B cell (primary cell): ENCODE data around the gene CR1L. TPM values are rescaled to one million over a fixed set of nuclear protein-coding genes. Genes with fewer than 3 reads are reported as not detected.

Experiments used
- ATAC-seq: fragments of 200-7000 bp; cut with Tn5 transposase; one replicate; pipeline ENCODE4 v1.10.0; 2021; ENCODE audit warnings: low read depth, mild to moderate bottlenecking, moderate number of reproducible peaks, moderate library complexity
- CTCF ChIA-PET: fragments of 350-600 bp; sonication (Branson Sonifier 250); formaldehyde crosslinking; loops from one replicate; lab custom pipeline; 2021; ENCODE audit warnings: antibody characterized with exemption, inconsistent platforms; lab: Charles Lee
- POLR2A ChIA-PET: fragments of 350-600 bp; sonication (Branson Sonifier 250); formaldehyde crosslinking; loops from one replicate; lab custom pipeline; 2021; ENCODE audit warnings: antibody characterized with exemption; lab: Charles Lee
- DNase-seq: peaks from one replicate; pipeline ENCODE4 v3.0.0; 2013
- H2AFZ ChIP-seq: 2 replicates; pipeline ENCODE4 v1.6.1; 2012; ENCODE audit warnings: mild to moderate bottlenecking, low read depth, low read length; ENCODE audit not compliant: insufficient read depth, poor library complexity, severe bottlenecking
- H3K27ac ChIP-seq, 2 donors: 1 replicate in 1 of 2; 2 replicates in 1 of 2; pipeline ENCODE4 v1.5.1; 2012 to 2013; ENCODE audit warnings: low read length in 2 of 2, mild to moderate bottlenecking in 2 of 2, moderate library complexity in 1 of 2
- H3K27me3 ChIP-seq, 4 experiments: fragments of 200-600 bp in 1 of 4; sonication (generic) in 1 of 4; replicated peaks in 1 of 4; 1 replicate in 2 of 4; 2 replicates in 2 of 4; pipeline versions ENCODE4 v1.6.1 to v1.7.0; 2013 to 2016; ENCODE audit warnings: low read length in 3 of 4, mild to moderate bottlenecking in 2 of 4, mixed read lengths in 1 of 4, moderate library complexity in 1 of 4; ENCODE audit not compliant: insufficient read depth in 4 of 4, control insufficient read depth in 3 of 4; ENCODE audit errors: control extremely low read depth in 1 of 4
- H3K36me3 ChIP-seq, 2 experiments: replicated peaks in 1 of 2; 1 replicate in 1 of 2; 2 replicates in 1 of 2; pipeline versions ENCODE4 v1.6.1 to v1.7.1; 2013; ENCODE audit warnings: low read length in 1 of 2; ENCODE audit not compliant: insufficient read depth in 2 of 2, control insufficient read depth in 1 of 2; ENCODE audit errors: control extremely low read depth in 1 of 2, extremely low read depth in 1 of 2
- H3K4me1 ChIP-seq, 2 donors: fragments of 200-600 bp in 1 of 2; sonication (generic) in 1 of 2; 1 replicate in 1 of 2; 2 replicates in 1 of 2; pipeline versions ENCODE4 v1.5.1 to v1.6.1; 2013 to 2017; ENCODE audit warnings: low read length in 2 of 2; ENCODE audit not compliant: control insufficient read depth in 2 of 2, insufficient read depth in 2 of 2
- H3K4me2 ChIP-seq: replicated peaks from 2 replicates; pipeline ENCODE3; 2012; ENCODE audit warnings: mild to moderate bottlenecking, low read depth, low read length; ENCODE audit not compliant: poor library complexity, severe bottlenecking
- H3K4me3 ChIP-seq, 5 experiments: fragments of 200-600 bp in 1 of 5; sonication (generic) in 1 of 5; 1 replicate in 3 of 5; 2 replicates in 2 of 5; pipeline versions ENCODE4 v1.5.1 to v1.7.0; 2011 to 2016; ENCODE audit warnings: low read length in 4 of 5, mild to moderate bottlenecking in 4 of 5, low read depth in 2 of 5, control low read depth in 1 of 5, moderate library complexity in 1 of 5; ENCODE audit not compliant: insufficient read depth in 1 of 5; ENCODE audit errors: control extremely low read depth in 1 of 5, extremely low read depth in 1 of 5
- H3K79me2 ChIP-seq: fragments of 200-600 bp; sonication (generic); one replicate; pipeline ENCODE4 v1.6.0; 2016; ENCODE audit warnings: low read length; ENCODE audit not compliant: control insufficient read depth, insufficient read depth
- H3K9ac ChIP-seq: fragments of 200-600 bp; sonication (generic); 2 replicates; pipeline ENCODE4 v1.6.1; 2017; ENCODE audit warnings: mild to moderate bottlenecking, low read length, moderate library complexity
- H3K9me3 ChIP-seq, 3 donors: one replicate each; pipeline versions ENCODE4 v1.6.1 to v1.7.1; 2013; ENCODE audit warnings: low read length in 2 of 3; ENCODE audit not compliant: control insufficient read depth in 2 of 3, insufficient read depth in 1 of 3; ENCODE audit errors: control extremely low read depth in 1 of 3
- H4K20me1 ChIP-seq: 2 replicates; pipeline ENCODE4 v1.6.0; 2012; ENCODE audit warnings: mild to moderate bottlenecking, low read length; ENCODE audit not compliant: insufficient read depth, control insufficient read depth, poor library complexity, severe bottlenecking
- H3K27ac Mint-ChIP-seq: one replicate; pipeline ENCODE4 v1.8.0; 2021; ENCODE audit warnings: mixed read lengths
- H3K27me3 Mint-ChIP-seq: one replicate; pipeline ENCODE4 v1.8.0; 2021; ENCODE audit warnings: mixed read lengths
- H3K4me1 Mint-ChIP-seq: one replicate; pipeline ENCODE4 v1.8.0; 2021; ENCODE audit warnings: mixed read lengths
- H3K4me3 Mint-ChIP-seq: one replicate; pipeline ENCODE4 v1.8.0; 2021; ENCODE audit warnings: mixed read lengths
- H3K9me3 Mint-ChIP-seq: one replicate; pipeline ENCODE4 v1.8.0; 2022; ENCODE audit warnings: mixed read lengths; ENCODE audit not compliant: insufficient read depth
- CTCF ChIP-seq: fragments of 200-600 bp; IDR thresholded peaks from one replicate; pipeline ENCODE4 v1.8.0; 2022; ENCODE audit warnings: antibody characterized with exemption, mild to moderate bottlenecking
- EZH2 ChIP-seq: IDR thresholded peaks from 2 replicates; pipeline ENCODE4 v1.6.1; 2012; ENCODE audit warnings: borderline replicate concordance, low read depth, mild to moderate bottlenecking, moderate library complexity, low read length; ENCODE audit not compliant: insufficient read depth, poor library complexity, severe bottlenecking
- WGBS: methylation state at CpG from one replicate; pipeline ENCODE4 v1.1.5; 2013; ENCODE audit warnings: missing lambda C conversion rate; ENCODE audit not compliant: insufficient coverage; 5-methylcytosine and 5-hydroxymethylcytosine counted together
- intact Hi-C: fragments of 100-400 bp; cut with micrococcal nuclease; formaldehyde crosslinking; loops from one replicate; pipeline ENCODE4 v1.10.0; 2022
- polyA plus RNA-seq: library from polyadenylated mRNA; depleted of rRNA; stranded (reverse); fragments of >200 nt; gene quantifications from 2 replicates; pipeline ENCODE4 v1.2.3, GENCODE V29; 2012
- total RNA-seq, 2 donors: library from RNA; stranded (reverse); fragments of 120-200 nt in 1 of 2; gene quantifications; 1 replicate in 1 of 2; 2 replicates in 1 of 2; pipeline versions ENCODE4 v1.2.3 to v1.2.4, GENCODE V29; 2013 to 2022

The CR1L gene
- total and polyA plus RNA-seq, 2 donors (not counting 1 experiment from before 2014, with no cell fraction given), result 0.07 to 0.59 TPM

- Histone ChIP-seq H4K20me1 (peaks cover 4% of the 10 kb centered on the region), H3K36me3 (no peaks in the 10 kb centered on the region), H3K9ac (no peak overlapping the region), H3K27ac (no peak overlapping the region), H2AFZ (no peak overlapping the region), H3K4me1 (peaks cover 15 to 17% of the 10 kb centered on the region in 2 donors), H3K4me3 (no peak overlapping the region), H3K79me2 (peaks cover 40% of the 10 kb centered on the region), H3K4me2 (no peak overlapping the region), H3K9me3 (no peaks in the 10 kb centered on the region), H3K27me3 (no peaks in the 10 kb centered on the region)
- H3K9me3 Mint-ChIP-seq, result no peaks in the 10 kb centered on the region
- no peak overlapping the region for H3K4me3 Mint-ChIP-seq
- WGBS, result no CpG with 5 or more reads among the region's 2 CpGs
- no peak for ATAC-seq
- POLR2A ChIA-PET, result no interaction called here
- intact Hi-C loops, result no loop called here
- H3K27ac Mint-ChIP-seq, result no peak overlapping the region
- no peaks in the 10 kb centered on the region for H3K27me3 Mint-ChIP-seq
- peaks cover 30% of the 10 kb centered on the region for H3K4me1 Mint-ChIP-seq
- TF ChIP-seq EZH2 (no peak), CTCF (no peak)
- DNase-seq, result no peak
- CTCF ChIA-PET, result no interaction called here
Observed at GRCh38 chr1:207748737-207749528, 104.0 kb downstream of the CR1L start.

GRCh38 chr1:207750631-207751305 is 105.8 kb downstream of the CR1L start:
- Mint-ChIP-seq H3K9me3 (no peaks in the 10 kb centered on the region), H3K4me3 (peak overlapping the region; percentile 99), H3K27me3 (no peaks in the 10 kb centered on the region), H3K27ac (peak overlapping the region; percentile 98), H3K4me1 (peaks cover 44% of the 10 kb centered on the region)
- peaks cover 13% of the 10 kb centered on the region for H4K20me1 ChIP-seq
- peak overlapping the region; percentile 81 to 89 for H3K27ac ChIP-seq
- H3K9me3 ChIP-seq, result no peaks in the 10 kb centered on the region
- intact Hi-C loops, result loop anchor here (5.0 kb wide), 2 partner anchors 117 to 212 kb away; no protein-coding TSS in a partner anchor
- no peaks in the 10 kb centered on the region for H3K27me3 ChIP-seq
- H2AFZ ChIP-seq, result peak overlapping the region; percentile 91
- DNase-seq, result no peak
- POLR2A ChIA-PET, result no interaction called here
- no peak for TF ChIP-seq CTCF
- no peak for TF ChIP-seq EZH2
- ATAC-seq, result no peak
- H3K79me2 ChIP-seq, result peaks cover 58% of the 10 kb centered on the region
- H3K9ac ChIP-seq, result peak overlapping the region; percentile 97
- H3K4me3 ChIP-seq, result peak overlapping the region in 2 of 5 experiments; percentile 70 to 91
- WGBS, result 97% methylated on average over 4 of the region's 5 CpGs
- peak overlapping the region; percentile 95 for H3K4me2 ChIP-seq
- peaks cover 18 to 24% of the 10 kb centered on the region in 2 donors for H3K4me1 ChIP-seq
- CTCF ChIA-PET, result no interaction called here
- no peaks in the 10 kb centered on the region for H3K36me3 ChIP-seq
